HUES48 (cell line): ENCODE results near the gene CYP2W1.

Experiments used
- H3K27ac ChIP-seq: one replicate; pipeline ENCODE4 v1.7.0; 2013; ENCODE audit warnings: low read depth, low read length, inconsistent platforms
- H3K27me3 ChIP-seq: 2 replicates; pipeline ENCODE4 v1.6.1; 2013; ENCODE audit warnings: mild to moderate bottlenecking, low read length; ENCODE audit not compliant: control insufficient read depth, insufficient read depth
- H3K36me3 ChIP-seq: 2 replicates; pipeline ENCODE4 v1.6.1; 2013; ENCODE audit warnings: low read length; ENCODE audit not compliant: control insufficient read depth, insufficient read depth
- H3K4me1 ChIP-seq: 2 replicates; pipeline ENCODE4 v1.6.1; 2013; ENCODE audit warnings: mild to moderate bottlenecking, low read length; ENCODE audit not compliant: control insufficient read depth, insufficient read depth
- H3K4me3 ChIP-seq: 2 replicates; pipeline ENCODE4 v1.5.1; 2013; ENCODE audit warnings: mild to moderate bottlenecking, low read depth, low read length
- H3K9ac ChIP-seq: 2 replicates; pipeline ENCODE4 v1.6.1; 2013; ENCODE audit warnings: mild to moderate bottlenecking, low read depth, low read length, moderate library complexity
- H3K9me3 ChIP-seq: 2 replicates; pipeline ENCODE4 v1.6.1; 2013; ENCODE audit warnings: low read length; ENCODE audit not compliant: control insufficient read depth, insufficient read depth

Gene CYP2W1

DNA sequence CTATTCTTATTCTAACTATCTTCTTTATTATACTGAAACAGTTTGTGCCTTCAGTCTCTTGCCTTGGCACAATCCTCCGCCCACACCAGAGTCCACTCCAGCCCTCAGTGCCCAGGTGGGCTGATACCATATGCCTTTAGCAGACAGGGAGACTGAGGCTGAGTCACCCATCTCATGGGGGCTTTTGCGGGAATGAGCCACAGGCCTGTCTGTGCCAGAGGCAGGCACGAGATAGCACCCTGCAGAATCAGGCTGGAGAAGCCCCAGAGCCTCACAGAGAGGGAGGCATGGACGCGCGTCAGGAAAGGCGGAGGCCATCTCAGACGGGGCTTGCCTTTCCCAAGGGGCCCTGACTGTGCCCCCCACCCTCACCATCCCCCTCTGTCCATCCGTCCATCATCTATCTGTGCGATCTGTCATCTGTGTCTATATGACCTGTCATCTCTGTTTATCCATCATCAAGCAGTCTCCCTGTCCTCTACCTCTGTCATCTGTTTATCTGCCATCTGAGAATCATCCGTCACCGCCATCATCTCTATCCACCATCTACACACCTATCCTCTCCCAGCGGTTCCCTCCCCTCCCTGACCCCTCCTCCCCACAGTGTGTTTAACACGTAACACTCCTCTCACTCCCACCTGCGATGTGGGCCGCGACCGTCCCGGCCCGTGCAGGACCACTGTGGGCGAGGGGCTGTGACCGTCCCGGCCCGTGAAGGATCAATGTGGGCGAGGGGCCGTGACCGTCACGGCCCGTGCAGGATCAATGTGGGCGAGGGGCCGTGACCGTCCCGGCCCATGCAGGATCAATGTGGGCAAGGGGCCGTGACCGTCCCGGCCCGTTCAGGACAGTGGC lies 21.2 kb upstream of the CYP2W1 start:
- Histone ChIP-seq H3K9me3 (no peaks in the 10 kb centered on the region), H3K4me3 (no peak overlapping the region), H3K27me3 (no peaks in the 10 kb centered on the region), H3K9ac (no peak overlapping the region), H3K27ac (no peak overlapping the region), H3K4me1 (0 out of 2 replicates have a peak, but pooled peaks cover 6% of the 10 kb centered on the region), H3K36me3 (peaks cover 3% of the 10 kb centered on the region; the same call in 1 of the 2 replicates)

DNA sequence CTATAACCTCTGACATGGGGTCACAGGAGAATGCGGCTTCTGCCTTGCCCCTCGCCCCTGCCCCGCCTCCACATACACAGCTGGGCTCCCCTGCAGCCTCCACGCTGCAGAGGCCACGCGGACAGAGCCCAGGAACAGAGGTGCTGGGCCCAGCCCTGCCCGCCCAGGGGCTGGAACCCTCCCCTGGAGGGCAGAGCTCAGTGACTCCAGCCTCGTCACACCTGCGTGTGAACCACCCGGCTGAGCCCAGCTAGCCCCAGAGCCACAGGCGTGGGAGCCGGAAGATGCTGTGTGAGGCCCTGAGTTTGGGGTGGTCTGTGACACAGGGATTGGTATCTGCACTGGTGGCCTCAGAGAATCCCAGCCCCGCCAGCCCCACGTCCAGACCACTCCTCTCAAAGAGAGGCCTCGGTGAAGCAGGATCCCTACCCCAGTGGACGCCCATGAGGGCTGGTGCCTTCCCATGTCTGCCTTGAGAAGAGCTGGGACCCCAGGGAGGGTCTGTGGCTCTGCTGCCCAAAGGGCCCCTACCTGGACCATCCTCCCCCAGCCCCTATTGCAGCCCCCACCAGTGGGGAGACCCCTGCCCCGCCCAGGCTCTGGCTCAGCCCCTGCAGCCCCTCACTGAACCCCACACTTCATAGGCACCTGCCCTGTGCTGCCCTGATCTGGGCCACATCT lies 20.4 kb upstream of the CYP2W1 start:
- H3K4me1 ChIP-seq: 0 out of 2 replicates have a peak, but pooled peaks cover 6% of the 10 kb centered on the region
- no peak overlapping the region for H3K9ac ChIP-seq
- H3K36me3 ChIP-seq: peaks cover 9% of the 10 kb centered on the region
- H3K27ac ChIP-seq: no peak overlapping the region
- no peaks in the 10 kb centered on the region for H3K27me3 ChIP-seq
- no peaks in the 10 kb centered on the region for H3K9me3 ChIP-seq
- no peak overlapping the region for H3K4me3 ChIP-seq

DNA sequence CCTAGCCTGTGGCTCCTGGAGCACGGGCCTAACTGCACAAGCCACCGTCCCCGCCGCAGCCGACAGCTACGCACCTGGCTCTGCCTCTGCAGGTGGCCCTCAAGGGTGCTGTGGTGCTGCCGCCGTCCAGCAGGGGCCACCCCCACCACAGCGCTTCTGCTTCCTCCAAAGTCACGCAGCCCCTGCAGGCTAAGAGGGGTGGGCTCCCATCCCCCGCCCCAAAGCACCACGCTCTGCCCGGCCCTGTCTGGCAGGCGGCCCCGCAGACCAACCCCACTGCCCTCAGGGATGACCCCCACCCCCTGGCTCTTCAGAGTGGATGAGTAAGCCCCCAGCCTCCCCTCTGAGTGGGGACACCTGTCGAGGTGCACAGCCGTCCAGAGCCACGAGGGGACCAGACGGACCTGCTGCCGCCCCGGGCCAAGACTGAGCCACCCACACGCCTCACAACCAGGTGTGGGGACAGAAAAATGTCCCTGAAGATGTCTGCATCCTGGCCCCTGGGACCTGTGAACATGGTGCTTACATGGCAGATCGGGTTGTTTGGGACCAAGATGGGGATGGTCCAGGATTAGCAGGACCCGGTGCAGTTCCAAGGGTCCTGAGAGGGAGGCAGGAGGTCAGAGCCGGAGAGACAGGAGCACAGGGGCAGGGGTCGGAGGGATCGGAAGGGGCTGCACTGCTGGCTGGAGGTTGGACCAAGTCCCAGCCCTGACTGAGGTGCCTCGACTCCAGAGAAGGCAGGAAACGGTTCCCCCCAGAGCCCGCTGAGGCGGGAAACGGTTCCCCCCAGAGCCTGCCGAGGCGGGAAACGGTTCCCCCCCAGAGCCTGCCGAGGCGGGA lies 19.5 kb upstream of the CYP2W1 start:
- H3K36me3 ChIP-seq: peaks cover 18% of the 10 kb centered on the region
- no peaks in the 10 kb centered on the region for H3K27me3 ChIP-seq
- 0 out of 2 replicates have a peak, but pooled peaks cover 6% of the 10 kb centered on the region for H3K4me1 ChIP-seq
- no peaks in the 10 kb centered on the region for H3K9me3 ChIP-seq
- no peak overlapping the region for H3K4me3 ChIP-seq
- no peak overlapping the region for H3K9ac ChIP-seq
- no peak overlapping the region for H3K27ac ChIP-seq

DNA sequence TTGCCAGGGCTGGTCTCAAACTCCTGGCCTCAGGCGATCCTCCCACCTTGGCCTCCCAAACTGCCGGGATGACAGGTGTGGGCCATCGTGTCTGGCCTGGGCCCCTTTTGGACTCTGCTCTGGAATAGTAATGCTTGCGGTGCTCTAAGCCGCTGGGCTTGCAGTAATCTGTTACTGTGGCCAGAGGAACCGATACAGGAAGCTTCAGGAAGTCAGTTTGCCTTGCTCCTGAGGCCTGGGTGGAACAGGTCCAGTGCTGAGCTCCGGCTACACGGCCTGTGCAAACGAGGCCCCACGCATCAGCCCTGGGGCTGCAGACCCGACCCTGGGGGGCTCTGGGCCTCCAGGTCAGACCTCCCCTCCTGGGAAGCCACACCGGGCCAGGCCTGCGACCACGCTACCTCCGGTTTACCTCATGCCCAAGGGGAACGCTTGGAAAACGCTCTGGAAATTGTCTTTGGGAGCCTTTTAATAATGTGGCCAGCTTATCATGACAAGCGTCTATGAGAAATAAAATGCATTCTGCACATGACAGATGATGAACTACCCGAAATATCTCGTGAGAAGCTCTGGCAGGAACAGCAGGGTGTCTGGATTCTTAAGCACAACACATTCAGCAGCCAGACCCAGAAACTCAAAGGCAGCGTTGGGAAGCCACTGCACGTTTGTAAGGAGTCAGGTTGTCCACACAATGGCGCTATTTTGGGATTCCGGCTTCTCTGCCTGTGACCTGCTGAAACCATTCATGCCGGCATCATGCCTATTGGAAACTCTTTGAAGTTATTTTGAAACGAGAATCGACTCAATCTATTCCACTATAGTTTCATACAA lies 18.4 kb upstream of the CYP2W1 start:
- H3K27ac ChIP-seq: peak overlapping the region; percentile 35
- H3K9me3 ChIP-seq: no peaks in the 10 kb centered on the region
- peaks cover 29% of the 10 kb centered on the region for H3K36me3 ChIP-seq
- no peak overlapping the region for H3K9ac ChIP-seq
- H3K27me3 ChIP-seq: no peaks in the 10 kb centered on the region
- H3K4me1 ChIP-seq: no peaks in the 10 kb centered on the region
- H3K4me3 ChIP-seq: no peak overlapping the region

DNA sequence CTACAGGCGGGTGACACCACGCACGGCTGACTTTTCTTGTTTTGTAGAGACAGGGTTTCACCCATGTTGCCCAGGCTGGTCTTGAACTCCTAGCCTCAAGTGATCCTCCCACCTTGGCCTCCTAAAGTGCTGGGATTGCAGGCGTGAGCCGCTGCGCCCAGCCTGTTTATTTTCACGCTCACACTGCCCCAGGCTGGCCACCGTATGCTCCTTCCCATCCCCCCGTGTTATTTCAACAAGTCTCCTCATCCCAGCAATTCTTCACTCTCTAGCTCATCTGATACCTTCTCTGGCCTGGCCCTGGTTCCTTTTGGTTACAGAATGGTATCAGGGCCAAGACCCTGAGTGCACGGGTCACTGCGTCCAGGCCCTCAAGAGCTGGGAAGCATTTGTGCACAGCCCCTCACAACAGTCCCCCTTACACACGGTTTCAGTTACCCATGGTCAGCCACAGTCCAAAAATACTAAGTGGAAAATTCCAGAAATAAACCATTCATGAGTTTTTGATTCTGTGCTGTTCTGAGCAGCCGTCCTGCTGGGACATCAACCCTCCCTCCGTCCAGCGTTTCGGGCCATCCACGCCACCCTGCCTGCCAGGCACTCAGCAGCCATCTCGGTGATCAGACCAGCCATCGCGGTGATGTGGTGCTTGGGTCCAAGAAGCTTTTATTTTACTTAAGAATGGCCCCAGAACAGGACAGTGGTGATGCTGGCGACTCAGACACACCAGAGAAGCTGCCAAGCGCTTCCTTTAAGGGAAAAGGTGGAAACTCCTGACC lies 16.5 kb upstream of the CYP2W1 start:
- H3K4me3 ChIP-seq: no peak overlapping the region
- no peaks in the 10 kb centered on the region for H3K27me3 ChIP-seq
- H3K36me3 ChIP-seq: peaks cover 37% of the 10 kb centered on the region
- no peak overlapping the region for H3K9ac ChIP-seq
- H3K27ac ChIP-seq: no peak overlapping the region
- H3K4me1 ChIP-seq: no peaks in the 10 kb centered on the region
- H3K9me3 ChIP-seq: no peaks in the 10 kb centered on the region

DNA sequence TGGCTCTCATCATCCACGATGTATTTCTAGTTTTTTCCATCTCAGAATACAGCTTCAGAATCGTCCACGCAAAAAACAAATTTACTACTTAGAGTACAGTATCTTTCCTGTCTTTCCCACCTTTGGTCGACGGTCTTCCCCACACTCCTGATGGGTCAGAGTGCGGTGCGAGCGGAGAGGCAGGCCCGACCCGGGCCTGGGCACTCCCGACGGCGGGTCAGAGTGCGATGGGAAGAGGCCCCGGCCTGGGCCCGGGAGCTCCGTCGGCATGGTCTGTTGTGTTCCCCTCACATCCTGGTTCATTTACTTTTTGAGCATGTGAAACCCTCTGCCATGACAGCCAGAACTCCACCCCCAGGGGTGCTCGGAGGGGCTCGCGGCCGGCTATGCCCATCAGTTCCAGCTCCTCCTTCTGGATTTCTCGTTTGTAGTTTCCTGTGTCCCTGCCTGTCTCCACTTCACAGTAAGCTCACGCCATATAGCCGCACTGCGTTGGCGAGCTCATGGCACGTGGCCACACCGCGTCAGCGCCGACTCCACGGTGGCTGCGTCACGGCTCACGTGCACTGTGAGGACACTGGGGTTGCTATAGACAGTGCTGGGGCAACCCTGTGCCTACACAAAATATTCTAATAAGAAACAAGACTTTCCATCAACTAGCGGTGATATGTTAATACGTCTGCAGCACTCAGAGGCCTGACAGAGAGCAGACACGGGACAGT lies 15.5 kb upstream of the CYP2W1 start:
- Histone ChIP-seq H3K9me3 (no peaks in the 10 kb centered on the region), H3K4me1 (no peaks in the 10 kb centered on the region), H3K36me3 (peaks cover 45% of the 10 kb centered on the region), H3K27me3 (no peaks in the 10 kb centered on the region), H3K4me3 (no peak overlapping the region), H3K27ac (no peak overlapping the region), H3K9ac (no peak overlapping the region)

DNA sequence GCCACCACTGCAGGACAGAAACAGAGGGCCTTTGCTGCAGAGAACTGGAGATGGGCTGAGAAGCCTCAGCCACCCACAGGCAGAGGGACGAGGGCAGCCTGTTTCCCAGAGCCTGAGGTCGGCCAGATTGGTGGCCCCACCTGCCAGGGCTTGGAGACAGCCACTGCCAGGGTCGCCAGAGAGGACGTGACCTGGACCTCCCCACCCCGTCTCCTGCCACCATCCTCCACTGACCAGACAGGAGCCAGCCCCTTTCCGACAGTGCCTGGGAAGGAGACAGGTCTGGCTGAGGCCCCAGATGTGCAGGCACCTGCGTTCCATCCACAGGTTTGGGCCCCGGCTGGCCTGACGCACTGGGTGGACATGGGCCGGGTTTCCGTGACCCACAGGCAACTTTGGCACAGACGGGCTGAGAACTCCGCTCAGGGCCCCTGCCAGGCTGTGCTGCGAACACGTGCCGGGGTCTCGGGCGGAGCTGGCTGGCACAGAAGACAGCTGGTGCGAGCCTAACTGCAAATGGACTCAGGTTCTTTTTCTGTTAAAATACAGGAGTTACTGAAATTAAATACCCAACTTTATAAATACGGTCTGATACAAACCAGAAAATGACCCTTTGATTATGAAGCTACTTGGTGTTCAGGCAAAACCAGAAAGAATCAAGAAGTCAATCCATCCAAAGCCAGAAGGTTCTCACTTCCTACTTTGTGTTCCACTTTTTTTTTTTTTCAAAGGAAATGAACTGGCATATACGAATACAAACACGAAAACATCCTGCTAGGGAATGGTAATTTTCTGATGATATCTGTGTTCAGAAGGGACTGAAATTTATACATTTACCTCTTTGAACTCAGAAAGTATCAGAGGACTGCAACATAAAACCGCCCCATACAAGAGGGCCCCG lies 14.5 kb upstream of the CYP2W1 start:
- H3K4me1 ChIP-seq: no peaks in the 10 kb centered on the region
- no peak overlapping the region for H3K4me3 ChIP-seq
- H3K9ac ChIP-seq: no peak overlapping the region
- H3K27ac ChIP-seq: no peak overlapping the region
- H3K9me3 ChIP-seq: no peaks in the 10 kb centered on the region
- peaks cover 53% of the 10 kb centered on the region for H3K36me3 ChIP-seq
- no peaks in the 10 kb centered on the region for H3K27me3 ChIP-seq

DNA sequence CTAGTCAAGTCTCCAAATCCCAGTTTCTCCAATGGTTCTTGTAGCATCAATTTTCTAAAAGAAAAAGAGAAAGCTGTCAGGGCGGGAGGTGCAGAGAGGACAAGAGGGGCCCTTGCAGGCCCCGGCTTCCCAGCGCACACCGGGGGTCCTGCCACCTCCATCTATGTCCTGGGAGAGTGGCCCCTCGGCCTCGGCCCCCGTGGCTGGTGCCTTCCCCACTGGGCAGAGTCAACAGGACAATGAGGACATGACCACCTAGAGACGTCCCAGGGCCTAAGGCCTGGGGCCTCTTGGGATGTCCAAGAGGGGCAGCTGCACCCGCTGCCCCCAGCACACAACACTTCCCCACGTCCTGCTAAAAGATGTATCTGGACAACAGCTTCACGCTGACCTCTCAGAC lies 13.6 kb upstream of the CYP2W1 start:
- no peak overlapping the region for H3K9ac ChIP-seq
- no peaks in the 10 kb centered on the region for H3K27me3 ChIP-seq
- no peak overlapping the region for H3K4me3 ChIP-seq
- peaks cover 53% of the 10 kb centered on the region for H3K36me3 ChIP-seq
- no peak overlapping the region for H3K27ac ChIP-seq
- H3K4me1 ChIP-seq: no peaks in the 10 kb centered on the region
- H3K9me3 ChIP-seq: no peaks in the 10 kb centered on the region

DNA sequence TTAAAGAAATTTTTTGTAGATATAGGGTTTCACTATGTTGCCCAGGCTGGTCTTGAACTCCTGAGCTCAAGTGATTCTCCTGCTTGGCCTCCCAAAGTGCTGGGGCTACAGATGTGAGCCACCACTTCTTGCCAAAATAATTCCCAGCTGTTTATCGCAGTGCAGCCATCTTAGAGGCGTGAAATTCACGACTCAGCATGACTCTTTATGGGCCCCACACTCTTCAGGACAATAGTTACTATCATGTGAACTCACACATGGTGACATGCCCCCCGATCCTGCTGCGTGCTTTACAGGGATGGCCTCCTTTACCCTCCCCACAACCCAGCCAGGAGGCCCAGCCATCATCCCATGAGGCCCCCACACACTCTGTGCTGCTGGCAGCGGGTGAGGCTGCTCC lies 12.2 kb upstream of the CYP2W1 start:
- Histone ChIP-seq H3K36me3 (peaks cover 53% of the 10 kb centered on the region), H3K27ac (no peak overlapping the region), H3K27me3 (no peaks in the 10 kb centered on the region), H3K9me3 (no peaks in the 10 kb centered on the region), H3K4me1 (no peaks in the 10 kb centered on the region), H3K9ac (no peak overlapping the region), H3K4me3 (no peak overlapping the region)
